NCI-H82 (cell line): ENCODE results near the gene MYO7A.

Experiments used
- DNase-seq: peaks from one replicate; lab custom pipeline; 2025; lab: John Stamatoyannopoulos, UW

MYO7A gene

DNA sequence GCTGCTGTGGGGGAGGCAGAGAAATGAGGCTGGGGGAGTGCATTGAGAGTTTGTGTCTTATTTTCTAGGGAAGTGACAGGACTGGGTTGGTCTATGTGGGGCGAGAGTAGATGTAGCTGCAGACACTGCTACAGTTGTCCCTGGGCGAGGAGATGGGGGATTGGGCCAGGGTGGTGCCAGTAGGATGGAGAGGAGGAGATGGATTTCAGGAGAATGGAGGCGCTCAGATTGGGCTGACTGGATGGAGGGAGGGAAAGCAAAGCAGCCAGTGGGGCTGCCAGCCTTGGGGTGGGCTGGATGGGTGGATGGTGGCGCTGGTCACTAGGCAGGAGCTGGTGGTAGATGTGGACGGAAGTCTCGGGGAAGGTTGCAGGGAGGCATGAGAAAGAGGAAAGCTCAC lies 16.1 kb upstream of the MYO7A start:
- no peak for DNase-seq

GRCh38 chr11:77112641-77113381 lies 15.2 kb upstream of the MYO7A start:
- DNase-seq = no peak

GRCh38 chr11:77113382-77114088 lies 14.5 kb upstream of the MYO7A start:
- peak; percentile 59 for DNase-seq

DNA sequence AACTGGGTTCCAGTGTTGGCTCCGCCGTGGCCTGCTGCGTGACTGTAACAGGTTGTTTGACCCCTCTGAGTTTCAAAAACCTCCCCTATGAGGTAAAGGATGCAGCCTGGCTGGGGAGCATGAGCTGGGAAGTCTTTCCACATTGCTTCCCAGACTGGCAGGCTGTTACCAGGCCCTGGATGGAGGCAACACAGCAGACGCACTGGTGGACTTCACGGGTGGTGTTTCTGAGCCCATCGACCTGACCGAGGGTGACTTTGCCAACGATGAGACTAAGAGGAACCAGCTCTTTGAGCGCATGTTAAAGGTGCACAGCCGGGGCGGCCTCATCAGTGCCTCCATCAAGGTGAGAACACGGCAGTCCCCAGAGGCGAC lies 14.0 kb upstream of the MYO7A start:
- DNase-seq = no peak

- DNase-seq = peak; percentile 30
Observed at GRCh38 chr11:77115181-77115611, 12.8 kb upstream of the MYO7A start.

DNA sequence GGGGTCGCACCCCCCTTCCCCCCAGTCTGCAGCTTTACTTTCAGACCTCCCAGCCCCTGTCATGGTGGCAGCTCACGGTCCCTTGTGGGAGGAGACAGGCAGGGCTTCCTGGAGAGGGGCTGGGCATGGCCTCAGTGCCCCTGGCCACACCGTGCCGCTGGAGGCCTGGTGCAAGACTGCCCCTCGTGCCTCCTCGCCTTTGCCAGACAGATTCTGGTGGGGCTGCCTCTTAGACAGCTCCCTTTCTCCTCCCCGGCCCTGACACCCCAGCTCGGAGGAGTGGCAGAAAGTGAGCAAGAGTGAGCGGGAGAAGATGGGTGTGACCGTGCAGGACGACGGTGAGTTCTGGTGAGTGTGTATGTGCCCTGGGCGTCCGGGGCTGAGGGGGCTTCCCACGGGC lies 12.1 kb upstream of the MYO7A start:
- DNase-seq = no peak

- no peak for DNase-seq
Observed at GRCh38 chr11:77117492-77117891, 10.6 kb upstream of the MYO7A start.

DNA sequence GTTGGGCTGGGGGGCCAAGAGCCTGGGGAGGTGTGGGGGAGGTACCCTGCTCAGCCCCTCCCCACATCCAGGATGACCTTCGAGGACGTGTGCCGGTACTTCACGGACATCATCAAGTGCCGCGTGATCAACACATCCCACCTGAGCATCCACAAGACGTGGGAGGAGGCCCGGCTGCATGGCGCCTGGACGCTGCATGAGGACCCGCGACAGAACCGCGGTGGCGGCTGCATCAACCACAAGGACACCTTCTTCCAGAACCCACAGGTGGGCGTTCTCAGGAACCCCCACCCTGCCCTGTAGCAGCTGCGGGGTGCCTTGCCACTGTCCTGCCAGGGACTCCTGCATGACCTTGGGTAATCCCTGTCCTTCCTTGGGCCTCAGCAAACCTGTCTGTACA lies 10.0 kb upstream of the MYO7A start:
- DNase-seq = no peak

- no peak for DNase-seq
Observed at GRCh38 chr11:77118971-77119370, 9.1 kb upstream of the MYO7A start.

DNA sequence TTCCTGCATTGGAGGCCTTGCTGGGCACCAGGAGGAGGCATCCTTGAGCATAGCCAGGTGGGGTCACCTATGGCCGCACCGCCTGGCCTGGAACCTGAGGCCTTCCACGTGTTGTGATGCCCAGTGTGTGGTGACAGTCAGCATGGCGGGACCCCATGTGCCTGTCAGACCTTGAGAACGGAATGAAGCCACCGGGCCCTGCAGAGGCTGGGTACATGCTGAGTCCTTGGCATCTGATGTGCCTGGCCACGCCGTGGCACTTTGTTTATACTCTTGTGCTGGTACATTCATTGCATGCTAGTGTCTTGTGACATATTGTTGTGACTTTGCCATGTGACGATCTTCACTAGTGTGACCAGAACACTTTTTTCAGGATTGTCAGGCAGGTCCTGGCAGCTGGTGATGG lies 8.5 kb upstream of the MYO7A start:
- DNase-seq = no peak

GRCh38 chr11:77120571-77120970 lies 7.5 kb upstream of the MYO7A start:
- no peak for DNase-seq

DNA sequence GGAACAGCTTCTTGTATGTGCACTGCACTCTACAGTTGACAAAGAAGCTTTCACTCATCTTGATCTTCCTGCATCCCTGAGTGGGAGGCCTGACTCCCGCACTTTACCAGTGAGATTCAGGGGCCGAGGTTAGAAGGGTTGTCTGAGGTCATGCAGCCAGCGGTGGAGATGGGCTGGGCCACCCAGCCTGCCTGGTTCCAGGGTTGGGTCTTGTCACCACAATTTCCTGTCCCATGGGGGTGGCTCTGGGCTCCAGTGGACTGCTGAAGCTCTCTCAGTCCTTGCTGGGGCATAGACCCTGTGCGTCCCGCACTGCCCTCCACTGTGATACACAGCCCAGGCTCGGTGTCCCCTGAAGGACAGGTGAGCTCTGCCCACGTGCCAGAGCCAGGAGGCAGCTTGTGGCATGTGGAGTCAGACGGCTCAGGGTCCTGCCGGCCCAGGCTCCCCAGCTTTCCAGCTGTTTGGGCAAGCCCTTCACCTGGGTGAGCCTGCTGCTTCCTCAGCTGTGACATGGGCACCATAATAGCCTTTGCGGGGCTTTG lies 6.9 kb upstream of the MYO7A start:
- DNase-seq = no peak

- DNase-seq = no peak
Observed at GRCh38 chr11:77121876-77122575, 6.0 kb upstream of the MYO7A start.

DNA sequence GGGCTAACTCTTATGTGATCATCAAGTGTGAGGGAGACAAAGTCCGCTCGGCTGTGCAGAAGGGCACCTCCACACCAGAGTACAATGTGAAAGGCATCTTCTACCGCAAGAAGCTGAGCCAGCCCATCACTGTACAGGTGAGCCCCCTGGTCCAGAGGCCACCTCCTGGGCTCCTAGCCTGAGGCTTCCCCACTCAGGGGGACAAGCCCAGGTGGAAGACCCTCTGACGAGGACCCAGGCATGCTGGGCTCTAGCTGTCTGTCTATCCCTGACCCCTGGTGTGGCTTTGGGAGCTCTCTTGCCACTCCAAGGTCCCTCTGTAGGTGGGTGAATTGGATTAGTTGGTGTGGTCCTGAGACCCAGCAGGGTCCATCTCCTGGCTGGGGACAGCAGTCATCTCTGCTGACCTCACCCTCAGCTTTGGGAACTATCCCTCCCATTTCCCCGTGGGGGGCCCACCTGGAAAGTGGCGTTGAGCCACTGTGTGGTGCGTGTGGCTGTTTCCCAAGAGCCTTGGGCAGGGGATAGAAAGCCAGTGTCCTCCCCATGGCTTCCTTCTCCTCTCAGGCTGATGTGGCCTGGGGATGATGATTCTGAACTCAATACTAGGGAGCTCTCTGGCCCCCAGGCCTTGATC lies 5.4 kb upstream of the MYO7A start:
- DNase-seq = no peak

DNA sequence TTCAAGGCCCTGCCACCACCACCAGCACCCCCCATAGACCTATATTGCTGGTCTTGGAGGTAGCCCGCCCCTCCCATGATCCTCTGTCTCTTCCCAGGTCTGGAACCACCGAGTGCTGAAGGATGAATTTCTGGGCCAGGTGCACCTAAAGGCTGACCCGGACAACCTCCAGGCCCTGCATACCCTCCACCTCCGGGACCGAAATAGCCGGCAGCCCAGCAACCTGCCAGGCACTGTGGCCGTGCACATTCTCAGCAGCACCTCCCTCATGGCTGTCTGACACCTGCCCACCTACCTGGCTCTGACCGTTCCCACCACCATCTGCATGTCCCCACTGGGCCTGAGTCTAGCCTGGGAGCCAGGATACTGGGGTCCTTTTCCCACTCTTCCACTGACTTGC lies 4.5 kb upstream of the MYO7A start:
- no peak for DNase-seq

GRCh38 chr11:77124041-77124440 lies 4.0 kb upstream of the MYO7A start:
- DNase-seq = no peak

GRCh38 chr11:77124488-77124887 lies 3.6 kb upstream of the MYO7A start:
- no peak for DNase-seq

- no peak for DNase-seq
Observed at GRCh38 chr11:77125191-77125590, 2.9 kb upstream of the MYO7A start.

DNA sequence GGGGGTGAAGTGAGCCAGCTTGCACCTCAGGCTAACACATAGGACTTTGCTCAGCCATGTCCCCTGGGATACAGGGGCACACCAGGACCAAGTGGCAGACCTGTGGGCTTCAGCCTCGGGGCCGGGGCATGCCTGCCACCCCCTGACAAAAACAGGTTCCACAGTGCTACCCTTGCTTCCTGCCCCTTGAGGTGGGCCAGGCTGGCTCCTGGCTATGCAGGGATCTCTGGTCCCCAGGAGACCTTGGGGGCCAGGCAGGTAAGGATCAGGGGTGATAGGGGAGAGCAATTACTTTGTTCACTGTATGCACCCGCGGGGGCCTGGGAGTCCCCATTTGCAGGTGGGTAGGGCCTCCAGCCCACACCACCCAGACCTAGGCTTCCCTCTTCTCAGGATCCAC lies 2.4 kb upstream of the MYO7A start:
- no peak for DNase-seq

DNA sequence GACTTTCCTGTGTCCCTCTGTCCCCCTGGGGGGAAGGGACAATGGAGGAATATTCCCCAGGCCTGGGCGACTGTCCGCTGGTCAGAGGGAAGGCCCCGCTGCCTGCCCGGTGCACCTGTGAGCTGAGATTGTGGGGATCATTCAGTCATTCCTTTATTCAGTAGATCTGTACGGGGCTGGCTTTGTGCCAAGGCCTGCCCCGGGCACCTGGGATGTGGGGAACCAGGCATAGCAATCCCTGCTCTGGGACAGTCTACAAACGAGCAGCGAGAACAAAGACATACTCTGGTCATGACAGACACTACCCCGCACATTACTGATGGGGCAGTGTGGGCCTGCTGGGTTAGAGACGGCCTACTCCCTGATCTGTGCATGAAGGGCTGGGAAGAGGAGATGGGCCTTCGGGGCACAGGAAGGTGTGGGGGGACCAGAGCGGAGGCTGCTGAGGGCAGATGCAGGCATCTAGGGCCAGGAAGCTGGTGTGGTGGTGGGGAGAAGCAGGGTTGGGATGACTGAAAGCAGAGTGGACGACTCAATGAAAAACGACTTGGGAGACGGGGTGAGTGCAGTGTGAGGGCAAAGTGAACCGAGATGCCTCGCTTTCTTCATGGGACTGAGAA lies 1.8 kb upstream of the MYO7A start:
- DNase-seq = no peak

DNA sequence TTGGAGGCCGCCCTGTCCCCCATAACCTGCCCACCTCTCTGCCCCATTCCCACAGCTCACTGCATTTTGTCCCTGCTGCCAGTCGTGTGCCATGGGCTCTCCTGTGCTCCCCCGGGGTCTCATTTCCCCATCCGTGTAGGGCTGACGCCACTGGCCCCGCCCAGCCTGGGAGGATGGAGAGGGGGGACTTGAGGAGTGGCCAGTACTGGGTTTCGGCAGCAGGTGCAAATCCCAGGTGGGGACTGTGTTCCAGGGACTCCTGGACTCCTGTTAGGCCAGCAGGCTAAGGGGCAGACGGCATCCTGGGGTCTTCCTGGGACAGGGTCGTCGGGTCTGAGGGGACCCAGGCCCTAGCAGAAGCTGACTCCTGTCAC lies 1.2 kb upstream of the MYO7A start:
- peak; percentile 32 for DNase-seq
